ENCODE results near the gene GIMAP8.
"Not testable (repeated sequence)": the region's sequence is repeated elsewhere in the genome, so short reads cannot be mapped to it uniquely, and the experiment has no call there.

The GIMAP8 gene

DNA sequence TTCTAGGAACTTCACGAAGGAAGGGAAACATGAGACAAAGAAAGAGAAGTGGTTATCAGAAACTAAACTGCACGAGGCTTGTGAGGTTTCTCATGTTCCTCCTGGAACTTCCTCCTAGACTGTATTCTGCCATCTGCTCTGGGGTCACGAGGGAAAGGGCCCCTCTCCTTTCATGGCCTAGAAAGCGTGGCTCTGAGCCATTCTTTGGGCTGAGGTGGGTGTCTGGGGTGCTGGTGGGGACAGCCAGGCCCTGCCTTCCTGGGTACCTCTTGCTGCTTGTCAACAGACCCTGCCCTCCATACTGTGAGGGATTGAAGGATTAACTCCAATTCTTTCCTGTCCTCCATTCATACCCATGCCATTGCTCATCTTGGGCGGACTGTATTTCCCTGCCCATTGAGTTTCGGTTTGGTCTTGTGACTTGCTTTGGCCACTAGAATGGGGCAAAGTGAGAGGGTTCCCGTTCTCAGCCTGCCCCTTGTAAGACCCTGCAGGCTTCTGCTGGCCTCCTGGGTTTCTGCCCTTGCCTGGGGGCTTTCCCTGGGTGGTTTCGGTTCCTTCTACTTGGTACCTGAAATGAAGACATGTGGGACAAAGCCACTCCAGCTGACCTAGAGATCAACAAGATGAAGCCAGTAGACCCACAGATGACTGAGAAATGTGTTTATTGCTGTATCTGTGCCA is 14.9 kb upstream of the GIMAP8 start:
- DNase-seq (ENCODE audit: low spot score): no peak

DNA sequence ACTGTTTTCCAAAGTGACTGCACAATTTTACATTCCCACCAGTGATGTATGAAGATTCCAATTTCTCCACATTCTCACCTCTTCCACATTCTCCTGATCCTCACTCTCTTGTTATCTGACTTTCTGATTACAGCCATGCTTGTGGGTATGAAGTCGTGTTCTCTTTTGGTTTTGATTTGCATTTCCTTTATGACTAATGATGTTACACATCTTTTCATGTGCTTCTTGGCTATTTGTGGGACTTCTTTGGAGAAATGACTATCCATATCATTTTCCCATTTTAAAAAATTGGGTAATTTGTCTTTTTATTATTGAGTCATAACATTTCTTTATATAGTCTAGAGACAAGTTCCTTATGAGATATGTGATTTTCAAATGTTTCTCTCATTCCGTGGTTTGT is 10.5 kb upstream of the GIMAP8 start:
- no peak for DNase-seq (ENCODE audit: low spot score)

DNA sequence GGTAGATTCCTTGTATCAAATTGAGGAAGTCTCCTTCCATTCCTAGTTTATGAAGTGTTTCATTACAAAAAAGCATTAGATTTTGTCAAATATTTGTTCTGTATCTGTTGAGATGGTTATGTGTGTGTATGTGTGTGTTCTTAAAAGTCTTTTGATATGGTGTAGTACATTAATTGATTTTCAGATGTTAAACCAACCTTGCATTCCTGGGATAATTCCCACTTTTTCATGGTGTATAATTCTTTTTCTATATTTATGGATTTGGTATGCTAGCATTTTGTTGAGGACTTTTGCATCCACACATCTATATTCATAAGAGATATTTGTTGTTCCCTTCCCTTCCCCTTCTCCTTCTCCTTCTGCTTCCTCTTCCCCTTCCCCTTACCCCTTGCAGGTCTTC is 8.9 kb upstream of the GIMAP8 start:
- no peak for DNase-seq (ENCODE audit: low spot score)

DNA sequence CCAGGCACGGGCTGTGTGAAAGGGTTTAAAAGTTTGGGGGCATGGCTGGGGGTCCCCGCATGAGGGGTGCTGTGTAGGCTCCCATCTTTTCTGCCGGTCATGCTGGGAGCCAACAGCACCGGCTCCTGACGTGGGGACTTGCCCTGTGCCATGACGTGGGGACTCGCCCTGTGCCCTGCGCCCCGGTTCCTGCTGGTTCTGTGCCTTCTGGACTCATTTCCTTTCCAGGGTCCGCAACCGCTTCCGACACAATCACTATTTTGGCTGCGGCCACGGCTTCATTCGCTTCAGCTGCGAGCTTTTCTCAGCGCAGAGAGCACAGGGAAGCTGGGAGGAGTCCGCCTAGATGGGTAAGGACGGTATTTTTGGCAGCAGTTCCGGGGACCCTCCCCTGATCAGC is 7.6 kb upstream of the GIMAP8 start:
- no peak for DNase-seq (ENCODE audit: low spot score)

DNA sequence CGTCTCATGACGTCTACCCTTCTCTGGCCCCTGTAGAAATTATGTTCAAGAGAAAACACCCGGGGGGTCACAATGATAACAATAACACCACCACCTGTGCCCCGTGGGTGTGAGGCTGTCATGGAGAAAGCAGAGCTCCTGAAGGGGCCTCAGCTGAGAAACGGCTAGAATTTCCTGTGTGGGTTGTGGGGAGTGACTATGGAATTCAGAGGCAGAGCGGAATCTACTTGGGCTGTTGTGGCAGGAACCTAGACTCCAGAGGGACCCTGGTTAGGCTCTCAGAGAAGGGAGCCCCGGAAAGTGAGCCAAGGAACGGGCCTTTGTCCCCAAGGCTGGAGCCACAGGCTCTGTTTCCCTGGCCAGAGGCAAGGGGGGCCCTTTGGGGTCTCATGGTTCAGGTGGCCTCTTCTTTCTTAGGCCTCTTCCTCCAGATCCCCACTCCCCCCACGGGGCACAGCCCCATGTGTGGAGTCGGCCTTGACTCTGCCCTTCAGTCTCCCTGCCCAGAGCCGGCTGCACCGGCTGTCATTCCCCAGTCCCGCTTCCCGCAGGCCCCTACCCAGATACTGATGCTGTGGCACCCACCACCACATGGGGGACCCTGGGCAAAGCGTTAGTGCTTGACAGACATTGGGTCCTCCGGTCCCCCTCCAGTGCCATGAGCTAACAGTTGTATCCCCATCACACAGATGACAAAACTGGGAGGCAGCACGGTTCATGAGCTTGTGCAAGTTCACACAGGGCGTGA is 6.5 kb upstream of the GIMAP8 start:
- DNase-seq (ENCODE audit: low spot score): no peak

DNA sequence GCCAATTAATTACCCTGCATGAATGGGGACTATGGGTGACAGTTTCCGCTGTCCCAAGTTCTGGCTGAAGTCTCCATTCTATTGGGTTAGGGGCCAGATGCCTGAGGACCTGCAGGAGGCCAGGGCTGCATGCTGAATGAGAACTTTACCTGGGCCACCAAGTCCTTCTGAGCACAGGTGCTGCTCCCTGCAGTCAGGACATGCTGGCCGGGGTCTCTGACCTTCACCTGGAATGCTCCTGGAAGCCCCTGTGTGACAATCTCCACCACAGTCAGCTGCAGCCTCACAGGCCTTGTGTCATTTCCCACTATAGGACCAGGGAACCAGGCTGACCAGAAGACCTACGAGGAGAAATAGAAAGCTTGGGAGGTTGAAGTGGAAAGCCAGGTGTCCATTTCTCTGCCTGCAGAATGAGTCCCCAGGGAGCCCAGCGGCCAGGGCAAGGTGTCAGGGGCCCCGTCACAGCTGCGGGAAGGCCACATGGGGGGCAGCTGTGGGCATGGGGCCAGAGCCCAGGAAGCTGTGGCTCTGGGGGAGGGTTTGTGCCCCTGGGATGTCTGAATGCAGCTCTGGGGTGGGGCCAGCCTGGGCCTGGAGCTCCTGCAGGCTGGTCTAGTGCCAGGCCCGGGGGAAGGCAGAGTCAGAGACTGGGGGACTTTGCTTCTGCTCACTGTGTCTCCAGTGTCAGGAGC is 5.6 kb upstream of the GIMAP8 start:
- no peak for DNase-seq (ENCODE audit: low spot score)

DNA sequence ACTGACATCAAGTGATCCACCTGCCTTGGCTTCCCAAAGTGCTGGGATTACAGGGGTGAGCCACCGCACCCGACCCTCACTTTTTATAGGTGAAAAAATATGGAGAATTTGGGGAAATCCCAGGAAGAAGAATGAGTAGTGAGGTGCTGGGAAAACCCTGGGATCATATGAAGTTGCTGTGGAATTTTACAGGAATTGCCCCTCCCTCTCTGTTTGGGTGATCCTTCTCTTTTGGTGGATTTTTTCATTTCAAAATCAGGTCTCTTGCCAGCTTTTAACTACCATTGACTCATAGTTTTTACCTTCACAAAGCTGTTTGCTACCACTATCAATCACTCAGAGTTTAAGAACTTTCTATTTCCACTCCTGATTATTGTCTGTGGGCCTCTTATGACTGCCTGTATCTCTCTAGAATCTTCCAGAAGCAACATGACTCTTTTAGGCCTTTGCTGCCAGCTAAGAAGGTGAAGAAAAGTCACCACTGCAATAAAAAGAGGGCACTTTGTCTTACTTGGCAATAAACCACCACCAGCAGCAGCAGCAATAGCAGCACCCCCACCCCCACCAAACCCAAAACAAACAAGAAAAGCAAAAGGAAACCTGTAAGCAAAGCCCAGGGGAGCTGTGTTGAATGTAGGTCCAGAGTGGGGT is 4.0 kb upstream of the GIMAP8 start:
- no peak for DNase-seq (ENCODE audit: low spot score)

DNA sequence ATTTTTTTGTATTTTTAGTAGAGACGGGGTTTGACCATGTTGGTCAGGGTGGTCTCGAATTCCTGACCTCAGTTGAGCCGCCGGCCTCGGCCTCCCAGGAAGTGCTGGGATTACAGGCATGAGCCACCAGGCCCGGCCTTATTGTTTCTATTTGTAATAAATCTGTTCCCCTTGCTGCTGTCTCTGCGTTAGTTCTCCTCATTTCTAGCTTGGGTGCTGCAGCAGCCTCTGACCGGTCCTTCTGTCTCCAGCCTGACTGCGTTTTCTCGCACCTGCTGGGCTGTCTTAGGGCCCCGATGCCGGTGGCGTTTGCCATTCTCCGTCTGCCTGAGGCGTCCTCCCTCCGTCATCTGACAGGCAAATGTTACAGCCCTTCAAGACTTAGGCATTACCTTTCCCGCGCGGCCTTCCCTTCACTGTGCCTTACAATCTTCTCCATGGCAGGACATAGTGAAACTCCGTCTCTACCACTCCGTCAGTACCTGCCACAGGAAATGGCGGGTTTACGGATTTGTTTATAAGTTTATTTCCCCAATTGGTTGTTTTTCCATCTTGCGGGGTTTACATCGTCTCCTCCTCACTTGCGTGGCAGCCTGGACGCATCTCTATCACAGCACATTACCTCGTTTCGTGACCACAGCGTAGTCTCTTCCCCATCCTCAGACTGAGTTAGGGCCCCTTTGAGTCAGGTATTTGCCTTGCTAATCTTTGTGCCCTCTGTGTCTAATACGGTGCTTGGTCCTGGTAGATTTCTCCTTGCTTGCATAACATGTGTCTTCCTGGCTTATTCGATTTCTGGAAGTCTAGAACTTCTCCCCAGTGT is 2.3 kb upstream of the GIMAP8 start:
- DNase-seq (ENCODE audit: low spot score): no peak

DNA sequence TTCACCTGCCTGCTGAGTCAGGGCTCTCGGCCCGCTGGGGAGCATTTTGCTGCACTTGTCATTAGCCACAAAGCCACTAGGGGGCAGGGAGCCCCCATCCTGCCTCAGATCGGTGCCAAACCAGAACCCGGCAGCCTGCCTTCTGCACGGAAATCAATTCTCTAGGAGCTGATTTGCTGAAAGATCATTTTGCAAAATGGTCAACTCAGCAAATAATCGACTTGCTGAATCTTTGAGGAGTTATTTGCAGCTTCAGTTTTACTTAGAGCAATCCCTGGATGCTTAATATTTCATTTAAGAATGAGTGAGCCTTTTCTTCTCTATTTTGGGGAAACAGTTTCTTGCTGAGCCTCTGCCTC is 1.7 kb upstream of the GIMAP8 start:
- DNase-seq (ENCODE audit: low spot score): peak; percentile 89

DNA sequence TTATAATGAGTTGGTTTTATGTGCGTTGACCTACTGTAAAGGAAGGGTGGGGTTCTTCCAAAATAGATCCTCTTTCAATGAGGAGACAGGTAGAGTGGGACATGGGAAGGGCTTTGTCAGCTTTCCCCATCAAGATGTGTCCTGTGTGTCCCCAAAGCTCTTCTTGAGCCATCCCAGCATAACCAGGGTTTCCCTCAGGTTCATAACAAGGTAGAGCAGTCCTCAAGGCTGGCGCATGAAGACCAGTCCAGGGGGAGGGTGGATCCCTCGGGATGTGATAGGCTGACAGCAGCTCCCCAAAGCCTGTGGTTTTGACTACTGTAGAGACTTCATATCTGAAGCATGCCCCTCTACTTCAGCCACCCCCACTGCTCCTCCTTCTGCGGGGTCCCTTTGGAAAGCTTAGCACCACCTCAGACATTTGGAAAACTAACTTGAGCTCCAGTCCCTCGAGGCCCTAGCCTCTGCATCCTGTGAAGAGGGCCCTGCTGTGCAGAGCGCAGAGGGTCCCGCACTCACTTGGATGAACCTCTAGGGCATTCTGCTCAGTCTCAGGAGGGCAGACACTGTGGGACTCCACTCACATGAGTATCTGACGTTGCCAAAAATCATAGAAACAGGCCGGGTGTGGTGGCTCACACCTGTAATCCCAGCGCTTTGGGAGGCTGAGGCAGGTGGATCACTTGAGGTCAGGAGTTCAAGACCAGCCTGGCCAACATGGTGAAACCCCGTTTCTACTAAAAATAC is 1.1 kb upstream of the GIMAP8 start:
- no peak for DNase-seq (ENCODE audit: low spot score)

DNA sequence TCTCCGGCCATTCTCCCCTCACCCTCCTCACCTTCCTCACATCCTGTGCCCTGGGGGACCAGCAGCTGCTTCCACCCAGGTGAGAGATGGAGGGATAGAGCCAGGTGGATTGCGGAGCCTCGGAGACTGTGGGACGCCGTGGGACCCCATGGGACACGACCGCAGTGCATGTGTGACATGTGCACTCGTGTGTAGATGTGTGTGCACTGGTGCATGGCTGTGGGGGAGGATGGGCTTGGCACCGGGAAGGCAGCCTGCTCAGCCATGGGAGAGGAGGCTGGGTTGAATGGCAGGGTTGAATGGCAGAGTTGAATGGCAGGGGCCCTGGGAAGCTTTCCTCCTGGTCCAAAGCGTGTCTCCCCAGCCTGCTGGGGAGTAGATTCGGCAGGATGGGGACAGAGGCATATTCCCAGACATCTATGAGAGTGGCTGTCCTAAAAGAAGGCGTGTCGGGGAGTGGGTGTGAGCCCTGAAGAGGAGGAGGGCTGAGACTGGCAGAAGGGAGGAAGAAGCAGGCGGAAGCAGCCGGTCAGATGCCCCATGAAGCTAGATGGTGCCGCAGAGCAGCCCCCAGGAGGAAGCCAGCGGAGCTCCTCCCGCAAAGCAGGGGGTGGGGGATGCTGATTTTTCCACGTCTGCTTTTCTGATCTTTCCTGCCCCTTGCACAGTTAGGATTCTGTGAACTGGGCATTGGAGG is 815 bp downstream of the GIMAP8 start:
- no peak for DNase-seq (ENCODE audit: low spot score)

DNA sequence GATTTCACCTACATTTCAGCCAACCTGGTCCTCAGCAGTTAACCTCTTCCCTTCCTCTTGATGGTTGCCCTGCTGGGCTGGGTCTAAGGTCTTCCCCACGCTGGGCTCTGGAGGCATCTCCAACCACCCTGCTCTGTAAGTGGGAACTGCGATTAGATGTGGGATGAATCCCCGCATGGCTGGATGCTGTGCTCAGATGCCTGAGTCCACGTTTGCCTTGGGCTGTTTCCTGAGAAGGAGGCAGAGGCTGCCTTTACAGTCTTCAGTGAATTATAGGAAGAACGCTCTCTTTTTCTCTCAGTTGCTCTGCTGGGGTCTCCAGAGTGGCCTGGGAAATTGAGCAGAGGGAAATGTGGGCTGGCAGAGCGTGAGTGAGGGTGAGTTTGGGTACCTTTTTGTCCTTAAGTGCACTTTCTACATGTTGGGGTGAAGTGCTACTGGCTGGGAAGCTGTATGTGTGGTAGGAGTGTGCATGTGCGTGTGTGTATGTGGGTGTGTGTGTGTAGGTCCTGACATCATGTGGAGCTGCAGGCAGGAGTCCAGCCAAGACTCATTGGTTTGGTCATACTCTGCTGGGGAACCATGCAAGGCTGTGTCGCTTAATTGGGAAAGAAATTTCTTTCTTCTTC is 1.5 kb downstream of the GIMAP8 start:
- DNase-seq (ENCODE audit: low spot score): no peak

DNA sequence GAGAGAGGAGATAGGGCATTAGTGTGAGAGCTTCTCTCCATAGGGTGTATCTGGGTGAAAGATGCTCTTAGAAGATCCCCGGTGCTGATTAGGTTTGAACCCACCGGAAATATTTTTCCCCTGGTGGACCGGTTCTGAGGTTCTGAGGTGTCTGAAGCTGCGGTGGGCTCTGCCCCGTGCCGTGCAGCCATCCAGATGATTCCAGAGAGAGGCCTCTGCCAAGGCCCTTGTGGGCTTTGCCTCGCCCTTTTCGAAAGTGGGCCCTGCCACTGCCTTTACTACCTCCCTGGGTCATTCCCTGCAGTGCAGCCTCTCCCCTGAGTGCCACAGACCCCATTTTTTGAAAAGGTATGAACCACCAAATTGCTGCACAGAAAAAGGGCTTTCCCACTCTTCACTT is 2.8 kb downstream of the GIMAP8 start:
- DNase-seq (ENCODE audit: low spot score): no peak

DNA sequence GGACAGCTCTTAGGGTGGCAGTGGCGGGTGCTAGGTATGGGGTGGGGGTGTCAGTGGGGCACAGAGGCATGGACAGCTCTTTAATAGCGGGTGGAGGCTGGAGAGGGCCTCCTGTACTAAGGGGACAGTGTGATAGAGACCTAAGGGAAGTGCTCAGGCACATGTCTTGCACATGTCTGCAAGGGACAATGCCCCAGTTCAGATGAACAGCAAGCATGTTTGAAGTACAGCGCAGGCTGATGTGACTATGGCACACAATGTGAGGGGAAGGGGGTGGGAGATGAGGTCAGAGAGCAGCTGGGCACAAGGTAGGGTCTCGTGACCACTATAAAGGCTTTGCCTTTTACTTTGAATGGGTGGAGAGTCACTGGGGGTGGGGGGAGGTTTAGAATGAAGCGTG is 3.5 kb downstream of the GIMAP8 start:
- no peak for DNase-seq (ENCODE audit: low spot score)

DNA sequence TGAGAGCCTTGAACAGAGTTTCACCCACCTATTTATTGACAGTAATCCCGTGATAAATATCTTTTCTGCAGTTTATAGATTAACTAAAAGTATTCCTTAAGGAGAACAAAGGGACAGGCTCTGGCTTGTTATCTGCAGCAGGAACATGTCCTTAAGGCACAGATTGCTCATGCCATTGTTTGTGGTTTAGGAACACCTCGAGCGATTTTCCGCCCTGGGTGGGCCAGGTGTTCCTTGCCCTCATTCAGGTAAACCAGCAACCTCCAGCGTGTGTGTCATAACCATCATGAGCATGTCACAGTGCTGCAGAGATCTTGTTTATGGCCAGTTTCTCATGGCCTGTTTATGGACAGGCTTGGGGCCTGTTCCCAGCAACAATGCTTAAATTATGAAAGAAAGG is 6.6 kb downstream of the GIMAP8 start:
- not testable (repeated sequence) for DNase-seq (ENCODE audit: low spot score)

DNA sequence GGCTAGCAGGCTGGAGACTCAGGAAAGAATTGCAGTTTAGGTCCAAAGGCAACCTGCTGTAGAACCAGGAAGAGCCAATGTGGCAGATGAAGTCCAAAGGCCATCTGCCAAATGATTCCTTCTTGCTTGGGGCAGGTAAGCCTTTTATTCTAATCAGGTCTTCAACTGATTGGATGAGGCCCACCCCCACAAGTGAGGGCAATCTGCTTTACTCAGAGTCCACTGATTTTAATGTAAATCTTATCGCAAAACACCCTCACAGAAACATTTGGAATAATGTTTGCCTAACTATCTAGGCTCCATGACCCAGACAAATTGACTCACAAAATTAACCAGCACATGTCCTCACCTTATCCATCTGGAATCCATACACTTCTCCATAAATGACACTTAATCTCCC is 7.8 kb downstream of the GIMAP8 start:
- DNase-seq (ENCODE audit: low spot score): no peak

DNA sequence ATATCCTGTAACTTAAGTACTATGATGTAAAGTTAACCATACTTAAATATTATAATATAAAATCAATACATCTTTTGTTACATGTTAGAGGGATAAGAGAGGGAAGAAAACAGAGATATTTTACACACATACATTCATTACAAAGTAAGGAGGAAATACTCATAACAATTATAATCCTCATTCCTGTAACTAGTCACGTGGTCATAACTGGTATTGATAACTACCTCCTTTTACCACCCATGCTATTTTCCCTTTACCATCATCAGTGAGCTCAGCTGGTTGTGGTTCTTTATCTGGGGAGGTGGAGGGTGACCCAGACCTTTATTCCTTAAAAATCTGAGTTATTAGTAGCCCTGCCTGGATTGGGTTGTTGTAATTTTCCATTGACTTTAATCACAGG is 8.3 kb downstream of the GIMAP8 start:
- no peak for DNase-seq (ENCODE audit: low spot score)

DNA sequence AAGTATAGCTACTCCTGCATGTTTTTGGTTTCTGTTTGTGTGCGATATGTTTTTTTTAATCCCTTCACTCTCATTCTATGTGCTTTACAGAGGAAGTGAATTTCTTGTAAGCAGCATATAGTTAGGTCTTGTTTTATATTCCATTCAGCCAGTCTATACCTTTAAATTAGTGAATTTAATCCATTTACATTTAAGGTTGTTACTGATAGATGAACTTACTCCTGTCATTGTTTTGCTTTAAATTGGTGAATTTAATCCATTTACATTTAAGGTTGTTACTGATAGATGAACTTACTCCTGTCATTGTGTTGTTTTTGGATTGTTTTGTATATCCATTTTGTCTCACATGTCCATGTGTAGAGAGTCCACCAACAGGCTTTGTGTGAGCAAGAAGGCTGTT is 11.1 kb downstream of the GIMAP8 start:
- no peak for DNase-seq (ENCODE audit: low spot score)

DNA sequence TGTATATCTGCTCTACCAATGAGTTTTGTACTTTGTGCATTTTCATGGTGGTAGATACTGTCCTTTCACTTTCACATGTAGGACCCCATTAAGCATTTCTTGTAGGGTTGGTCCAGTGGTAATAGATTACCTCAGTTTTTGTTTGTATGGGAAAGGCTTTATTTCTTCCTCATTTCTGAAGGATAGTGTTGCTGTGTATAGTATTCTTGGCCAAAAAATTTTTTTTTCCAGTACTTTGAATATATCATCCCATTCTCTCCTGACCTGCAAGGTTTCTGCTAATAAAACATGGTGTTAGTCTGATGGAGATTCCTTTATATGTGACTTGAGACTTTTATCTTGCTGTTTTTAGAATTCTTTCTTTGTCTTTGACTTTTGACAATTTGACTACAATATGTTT is 12.0 kb downstream of the GIMAP8 start:
- DNase-seq (ENCODE audit: low spot score): no peak

DNA sequence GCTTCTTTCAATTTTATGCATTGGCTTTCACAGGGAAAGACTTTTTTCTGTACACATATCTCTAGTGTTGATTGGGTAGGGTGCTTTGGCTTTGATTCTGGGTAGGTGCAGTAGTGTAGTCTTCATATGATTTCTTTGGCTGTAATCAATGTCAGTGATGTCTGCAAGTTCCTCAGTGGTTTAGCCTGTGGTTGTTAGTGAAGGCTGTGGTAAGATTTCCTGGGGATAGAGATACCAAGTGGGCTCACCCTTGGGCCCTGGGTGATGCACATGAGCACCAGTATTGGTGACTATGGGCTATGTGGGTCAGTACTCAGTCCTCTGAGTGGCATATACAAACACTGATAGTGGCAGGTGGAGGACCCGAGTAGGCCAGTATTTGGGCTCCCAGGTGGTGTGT is 13.0 kb downstream of the GIMAP8 start:
- DNase-seq (ENCODE audit: low spot score): no peak
